HFF-Myc (cell line): ENCODE measurements around the gene TNRC18.
A peak's percentile ranks its signal among the peaks of the same experiment; 100 is the strongest.

Source experiments
- DNase-seq: peaks from one replicate; pipeline ENCODE4 v3.0.0-alpha.2; 2011; ENCODE audit warnings: low read depth; ENCODE audit errors: extremely low read depth
- H3K4me3 ChIP-seq: replicated peaks from 2 replicates; pipeline ENCODE4 v1.5.1; 2011; ENCODE audit warnings: low read depth, mild to moderate bottlenecking, control low read depth, low read length
- CTCF ChIP-seq: IDR thresholded peaks from 2 replicates; pipeline ENCODE4 v1.5.1; 2012; ENCODE audit warnings: mild to moderate bottlenecking, low read depth, low read length, control low read depth; ENCODE audit errors: missing control alignments

The TNRC18 gene

GRCh38 chr7:5429253-5429856 lies 5.7 kb upstream of the TNRC18 start:
- H3K4me3 ChIP-seq, result peak overlapping the region; percentile 68
- TF ChIP-seq CTCF, result no peak
- DNase-seq, result no peak

GRCh38 chr7:5428478-5429252 lies 5.0 kb upstream of the TNRC18 start:
- H3K4me3 ChIP-seq, result peak overlapping the region; percentile 68
- no peak for TF ChIP-seq CTCF
- DNase-seq, result no peak

GRCh38 chr7:5426226-5426475 lies 2.5 kb upstream of the TNRC18 start:
- TF ChIP-seq CTCF, result no peak
- H3K4me3 ChIP-seq, result peak overlapping the region; percentile 68
- DNase-seq, result no peak

- TF ChIP-seq CTCF, result no peak
- DNase-seq, result no peak
- H3K4me3 ChIP-seq, result peak overlapping the region; percentile 68
Measured at GRCh38 chr7:5425507-5426225, 2.0 kb upstream of the TNRC18 start.

- TF ChIP-seq CTCF, result no peak
- DNase-seq, result no peak
- peak overlapping the region; percentile 68 for H3K4me3 ChIP-seq
Measured at GRCh38 chr7:5424749-5425506, 1.3 kb upstream of the TNRC18 start.

GRCh38 chr7:5423976-5424748 lies 528 bp upstream of the TNRC18 start:
- no peak for TF ChIP-seq CTCF
- peak; percentile 98 for DNase-seq
- peak overlapping the region; percentile 68 for H3K4me3 ChIP-seq
